HL-60 (cell line): ENCODE data around the gene MYLK3.

Source experiments
- DNase-seq, 2 experiments: peaks; one replicate each; pipeline ENCODE4 v3.0.0-alpha.2; 2010 to 2020; ENCODE audit warnings: low read depth in 1 of 2, low spot score in 1 of 2
- H3K27ac ChIP-seq: fragments of 250-450 bp; sonication (Bioruptor Pico); replicated peaks from 2 replicates; pipeline ENCODE4 v1.5.1; 2020; ENCODE audit warnings: mild to moderate bottlenecking, moderate library complexity
- H3K27me3 ChIP-seq: fragments of 250-450 bp; sonication (Bioruptor Pico); 2 replicates; pipeline ENCODE4 v1.5.1; 2021; ENCODE audit warnings: mild to moderate bottlenecking, moderate library complexity; ENCODE audit not compliant: insufficient read depth, poor library complexity, severe bottlenecking
- H3K4me3 ChIP-seq: replicated peaks from 2 replicates; pipeline ENCODE4 v1.5.1; 2011; ENCODE audit warnings: mild to moderate bottlenecking, control low read depth, low read length; ENCODE audit not compliant: insufficient read depth
- CTCF ChIP-seq: IDR thresholded peaks from one replicate; pipeline ENCODE4 v1.5.1; 2011; ENCODE audit warnings: low read length, control low read depth, inconsistent platforms; ENCODE audit not compliant: insufficient read depth
- GABPA ChIP-seq: IDR thresholded peaks from 2 replicates; pipeline ENCODE4 v1.6.1; 2012; ENCODE audit warnings: low read depth
- POLR2AphosphoS5 ChIP-seq: IDR thresholded peaks from 2 replicates; pipeline ENCODE4 v1.6.1; 2012; ENCODE audit warnings: low read depth
- SPI1 ChIP-seq: IDR thresholded peaks from 2 replicates; pipeline ENCODE4 v1.6.1; 2012; ENCODE audit warnings: low read depth, mild to moderate bottlenecking, borderline replicate concordance
- TF ChIP-seq, protein P1 (sequence below): IDR thresholded peaks from 2 replicates; pipeline ENCODE4 v1.6.1; 2012; ENCODE audit warnings: low read depth; ENCODE audit not compliant: insufficient replicate concordance

MYLK3 gene

DNA sequence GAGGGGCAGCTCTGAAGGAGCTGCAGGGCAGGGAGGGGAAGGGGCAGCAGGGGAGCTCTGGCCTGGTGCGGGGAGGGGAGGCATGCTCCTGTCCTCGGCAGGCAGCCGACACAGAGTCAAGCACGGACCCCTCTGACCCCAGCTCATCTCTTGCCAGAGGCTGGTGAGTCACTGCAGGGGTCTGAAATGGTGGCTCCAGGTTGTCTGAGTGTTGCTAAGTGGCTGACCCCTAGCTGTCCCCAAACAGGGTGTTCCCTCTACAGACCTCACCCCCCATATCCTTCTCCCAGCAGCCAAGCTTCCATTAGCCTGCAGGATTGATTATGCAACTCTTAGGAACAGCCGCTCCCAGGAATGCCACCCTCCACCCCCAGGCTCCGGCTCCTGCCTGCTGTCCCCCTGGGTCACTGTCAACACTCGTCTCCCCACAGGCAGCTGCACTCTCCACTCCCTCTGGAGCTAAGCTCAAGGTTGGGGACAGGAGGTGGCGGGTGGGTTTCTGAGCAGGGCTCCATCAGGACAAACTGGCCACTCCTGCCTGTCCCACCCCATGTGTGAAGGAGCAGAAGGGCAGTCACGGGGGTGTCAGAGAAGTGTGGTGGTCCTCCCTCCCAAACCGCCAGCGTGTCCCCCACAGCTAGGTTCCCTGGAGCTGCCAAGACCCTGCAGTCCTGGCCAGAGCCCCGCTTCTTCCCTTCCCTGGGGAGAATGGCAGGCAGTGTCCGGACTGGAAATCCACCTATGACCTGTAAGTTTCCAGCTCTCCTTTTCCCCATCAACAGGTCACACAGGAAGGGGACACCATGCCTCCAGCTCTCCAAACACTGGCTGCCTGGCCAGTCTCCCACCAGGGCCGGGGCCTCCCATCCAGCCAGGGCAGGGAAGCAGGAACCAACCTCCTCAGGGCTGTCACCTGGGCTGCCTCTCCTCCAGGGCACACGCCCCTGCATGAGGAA is 1.0 kb downstream of the MYLK3 start:
- Histone ChIP-seq H3K4me3 (no peak overlapping the region), H3K27ac (no peak overlapping the region), H3K27me3 (no peaks in the 10 kb centered on the region)
- DNase-seq = no peak
- no peak for TF ChIP-seq GABPA
- TF ChIP-seq, protein P1, sequence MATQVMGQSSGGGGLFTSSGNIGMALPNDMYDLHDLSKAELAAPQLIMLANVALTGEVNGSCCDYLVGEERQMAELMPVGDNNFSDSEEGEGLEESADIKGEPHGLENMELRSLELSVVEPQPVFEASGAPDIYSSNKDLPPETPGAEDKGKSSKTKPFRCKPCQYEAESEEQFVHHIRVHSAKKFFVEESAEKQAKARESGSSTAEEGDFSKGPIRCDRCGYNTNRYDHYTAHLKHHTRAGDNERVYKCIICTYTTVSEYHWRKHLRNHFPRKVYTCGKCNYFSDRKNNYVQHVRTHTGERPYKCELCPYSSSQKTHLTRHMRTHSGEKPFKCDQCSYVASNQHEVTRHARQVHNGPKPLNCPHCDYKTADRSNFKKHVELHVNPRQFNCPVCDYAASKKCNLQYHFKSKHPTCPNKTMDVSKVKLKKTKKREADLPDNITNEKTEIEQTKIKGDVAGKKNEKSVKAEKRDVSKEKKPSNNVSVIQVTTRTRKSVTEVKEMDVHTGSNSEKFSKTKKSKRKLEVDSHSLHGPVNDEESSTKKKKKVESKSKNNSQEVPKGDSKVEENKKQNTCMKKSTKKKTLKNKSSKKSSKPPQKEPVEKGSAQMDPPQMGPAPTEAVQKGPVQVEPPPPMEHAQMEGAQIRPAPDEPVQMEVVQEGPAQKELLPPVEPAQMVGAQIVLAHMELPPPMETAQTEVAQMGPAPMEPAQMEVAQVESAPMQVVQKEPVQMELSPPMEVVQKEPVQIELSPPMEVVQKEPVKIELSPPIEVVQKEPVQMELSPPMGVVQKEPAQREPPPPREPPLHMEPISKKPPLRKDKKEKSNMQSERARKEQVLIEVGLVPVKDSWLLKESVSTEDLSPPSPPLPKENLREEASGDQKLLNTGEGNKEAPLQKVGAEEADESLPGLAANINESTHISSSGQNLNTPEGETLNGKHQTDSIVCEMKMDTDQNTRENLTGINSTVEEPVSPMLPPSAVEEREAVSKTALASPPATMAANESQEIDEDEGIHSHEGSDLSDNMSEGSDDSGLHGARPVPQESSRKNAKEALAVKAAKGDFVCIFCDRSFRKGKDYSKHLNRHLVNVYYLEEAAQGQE = no peak
- no peak for TF ChIP-seq CTCF
- TF ChIP-seq POLR2AphosphoS5 = no peak
- no peak for TF ChIP-seq SPI1

DNA sequence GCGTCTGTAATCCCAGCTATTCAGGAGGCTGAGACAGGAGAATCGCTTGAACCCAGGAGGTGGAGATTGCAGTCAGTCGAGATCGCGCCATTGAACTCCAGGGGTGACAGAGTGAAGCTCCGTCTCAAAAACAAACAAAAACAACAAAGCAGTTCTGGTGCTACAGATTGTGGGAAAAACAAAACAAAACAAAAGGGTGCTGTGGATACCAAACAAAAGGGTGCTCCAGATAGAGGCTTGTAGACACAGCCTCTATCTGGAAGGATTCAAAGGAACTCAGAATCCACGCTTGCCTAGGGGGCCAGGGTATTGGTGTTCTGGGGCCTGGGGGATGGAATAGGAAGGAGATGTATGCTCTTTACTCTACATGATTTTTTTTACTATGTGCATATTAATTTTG is 2.5 kb downstream of the MYLK3 start:
- Histone ChIP-seq H3K4me3 (no peak overlapping the region), H3K27ac (no peak overlapping the region), H3K27me3 (no peaks in the 10 kb centered on the region)
- no peak for TF ChIP-seq CTCF
- no peak for TF ChIP-seq SPI1
- TF ChIP-seq POLR2AphosphoS5 = no peak
- no peak for TF ChIP-seq GABPA
- TF ChIP-seq, protein P1 = no peak
- DNase-seq = no peak

DNA sequence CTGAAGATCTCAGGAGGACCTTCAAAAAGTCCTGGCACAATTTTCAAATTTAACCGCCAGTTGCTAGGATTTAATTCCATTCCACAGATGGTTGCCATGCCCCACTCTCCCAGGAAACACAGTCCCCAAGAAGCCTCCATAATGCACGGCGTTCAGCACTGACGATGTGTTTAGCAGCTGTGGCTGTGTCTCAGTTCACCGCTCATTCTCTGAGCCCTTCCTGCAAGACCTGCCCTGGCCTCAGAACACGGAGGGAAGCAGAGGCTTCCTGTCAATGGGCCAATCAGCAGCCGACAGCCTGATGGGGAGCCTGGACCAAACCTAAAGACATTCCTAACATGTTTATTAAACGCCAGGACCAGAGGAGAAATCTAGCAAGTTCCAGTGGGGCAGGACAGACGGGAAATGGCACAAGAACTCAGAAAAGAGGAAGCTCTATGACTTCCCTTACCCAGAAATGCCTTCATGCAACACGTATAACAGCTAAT is 4.9 kb downstream of the MYLK3 start:
- no peak overlapping the region for H3K4me3 ChIP-seq
- H3K27me3 ChIP-seq = no peaks in the 10 kb centered on the region
- peak; percentile 21 to 70 for DNase-seq

More for the DNA sequence above, 4.9 kb downstream of the MYLK3 start:
- TF ChIP-seq SPI1 (peak; percentile 87), POLR2AphosphoS5 (no peak), CTCF (no peak)
- peak overlapping the region; percentile 73 for H3K27ac ChIP-seq
